Smooth muscle cell of the umbilical artery (primary cell): ENCODE data around the gene PTOV1. TPM values are rescaled to one million over a fixed set of nuclear protein-coding genes. Genes with fewer than 3 reads are reported as not detected.

Source experiments
- total RNA-seq: library from RNA; depleted of rRNA; stranded (reverse); fragments of >200 nt; gene quantifications from 2 replicates; pipeline ENCODE4 v1.2.3, GENCODE V29; 2014

Gene PTOV1
- total RNA-seq: 58.5 and 74.6 TPM in 2 replicates

DNA sequence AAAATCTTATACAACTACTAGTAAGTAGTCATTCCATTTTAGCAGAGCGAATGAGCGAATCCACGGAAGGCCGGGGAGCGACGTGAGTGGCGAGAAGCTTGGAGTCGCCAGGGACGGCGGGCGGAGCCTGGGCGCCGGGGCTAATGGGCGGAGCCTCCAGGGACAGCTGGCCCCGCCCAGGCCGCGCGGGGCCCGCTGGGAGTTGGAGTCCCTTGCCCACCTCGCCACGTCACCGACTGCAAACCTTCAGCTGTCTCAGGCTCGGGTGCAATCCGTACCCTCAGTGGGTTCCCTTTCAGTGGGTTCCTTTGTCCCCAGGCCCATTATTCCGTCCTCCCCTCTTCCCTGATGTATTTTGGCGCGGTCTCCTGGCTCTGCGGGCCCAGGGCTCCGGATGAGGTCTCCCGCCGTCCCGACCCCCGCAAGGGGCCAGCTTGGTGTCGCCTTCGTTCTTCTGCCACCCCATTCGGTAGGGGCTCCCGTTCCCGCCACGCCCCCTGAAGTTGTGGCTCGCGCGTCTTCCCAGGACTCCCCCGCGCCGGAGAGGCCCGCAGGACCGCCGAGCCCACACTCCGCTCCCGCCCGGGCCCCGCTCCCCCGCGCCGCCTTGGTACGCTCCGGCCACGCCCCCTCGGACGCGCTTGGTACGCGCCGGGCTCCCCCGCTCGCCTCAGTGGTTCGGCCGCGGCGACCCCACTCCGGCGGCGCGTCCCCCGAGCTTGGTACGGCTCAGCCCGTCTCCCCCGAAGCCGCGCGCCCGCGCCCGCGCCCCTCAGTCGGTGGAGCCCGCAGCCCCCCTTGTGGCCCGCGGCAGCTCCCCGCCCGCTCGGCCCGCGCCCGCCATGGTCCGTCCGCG is at the start of gene PTOV1:
Gene PTOV1, plus strand, starts transcription at position 673 of the 856 bp plus-strand sequence.

DNA sequence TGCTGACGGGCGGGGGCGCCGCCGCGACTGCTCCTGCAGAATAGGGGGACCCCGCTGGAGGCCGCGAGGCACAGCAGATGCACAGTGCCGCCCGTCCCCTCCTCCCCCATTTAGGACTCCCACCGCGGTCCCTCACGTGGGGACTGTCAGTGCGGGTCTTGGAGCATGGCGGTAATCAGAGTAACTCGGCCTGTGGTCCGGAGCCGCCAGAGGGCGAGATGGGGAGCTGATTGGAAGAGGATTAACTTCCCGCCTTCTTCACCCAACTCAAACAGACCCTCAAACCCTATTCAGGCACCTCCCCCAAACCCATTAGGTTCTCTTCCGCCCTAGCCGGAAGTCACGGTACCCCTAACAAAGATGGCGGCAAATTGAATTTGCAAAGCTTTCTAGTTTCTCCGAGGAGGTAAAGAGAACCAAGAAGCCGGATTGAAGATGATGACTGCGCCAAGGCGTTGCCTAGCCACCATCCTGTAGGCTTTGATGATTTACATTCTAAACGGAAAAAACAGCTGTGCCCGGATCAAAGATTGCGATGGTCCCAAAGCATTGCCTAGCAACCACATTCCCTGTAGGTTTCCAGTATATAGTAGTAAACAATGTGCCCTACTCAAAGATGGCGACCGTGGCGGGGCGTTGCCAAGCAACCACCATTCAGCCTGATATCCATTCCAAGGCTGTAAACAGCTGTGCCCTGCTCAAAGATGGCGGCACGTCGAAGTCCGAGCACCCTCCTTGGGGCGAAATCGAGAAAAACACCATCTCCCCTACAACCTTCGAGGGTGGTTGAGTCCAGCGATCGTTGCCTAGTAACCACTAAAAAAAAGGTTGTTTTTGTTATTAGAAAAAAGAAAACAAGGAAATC is 37.7 kb upstream of the PTOV1 start, which contains the start of gene FUZ:
Gene FUZ, minus strand, starts transcription at position 296 of the 865 bp plus-strand sequence. Its CDS starts 186 bp downstream, at position 110.

DNA sequence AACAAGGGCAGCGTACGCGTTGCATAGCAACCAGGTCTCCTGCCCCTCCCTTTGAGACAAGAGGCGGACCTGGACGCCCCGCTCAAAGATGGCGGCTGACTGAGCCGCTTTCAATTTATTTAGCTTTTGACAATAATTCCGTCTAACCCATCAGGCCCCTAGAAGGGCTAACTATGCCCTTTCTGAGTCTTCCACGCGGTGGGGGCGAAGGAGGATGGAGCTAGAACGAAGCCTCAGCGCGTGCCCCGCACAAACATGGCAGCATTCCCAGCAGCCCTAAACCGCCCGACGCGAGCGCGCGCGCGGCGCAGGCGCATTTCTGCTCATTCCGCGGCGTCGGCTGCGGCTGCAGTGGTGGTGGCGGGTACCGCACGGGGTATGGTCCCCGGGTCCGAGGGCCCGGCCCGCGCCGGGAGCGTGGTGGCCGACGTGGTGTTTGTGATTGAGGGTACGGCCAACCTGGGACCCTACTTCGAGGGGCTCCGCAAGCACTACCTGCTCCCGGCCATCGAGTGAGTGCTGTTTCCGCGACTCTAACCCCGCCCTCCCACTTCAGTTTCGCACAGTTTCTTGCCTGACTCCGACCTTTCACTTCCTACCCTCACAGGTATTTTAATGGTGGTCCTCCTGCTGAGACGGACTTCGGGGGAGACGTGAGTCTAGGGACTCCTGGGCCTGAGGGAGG is 32.9 kb upstream of the PTOV1 start, which contains the start of gene MED25:
Gene MED25, plus strand, starts transcription at position 326 of the 685 bp plus-strand sequence. Its CDS starts 53 bp downstream, at position 379.

DNA sequence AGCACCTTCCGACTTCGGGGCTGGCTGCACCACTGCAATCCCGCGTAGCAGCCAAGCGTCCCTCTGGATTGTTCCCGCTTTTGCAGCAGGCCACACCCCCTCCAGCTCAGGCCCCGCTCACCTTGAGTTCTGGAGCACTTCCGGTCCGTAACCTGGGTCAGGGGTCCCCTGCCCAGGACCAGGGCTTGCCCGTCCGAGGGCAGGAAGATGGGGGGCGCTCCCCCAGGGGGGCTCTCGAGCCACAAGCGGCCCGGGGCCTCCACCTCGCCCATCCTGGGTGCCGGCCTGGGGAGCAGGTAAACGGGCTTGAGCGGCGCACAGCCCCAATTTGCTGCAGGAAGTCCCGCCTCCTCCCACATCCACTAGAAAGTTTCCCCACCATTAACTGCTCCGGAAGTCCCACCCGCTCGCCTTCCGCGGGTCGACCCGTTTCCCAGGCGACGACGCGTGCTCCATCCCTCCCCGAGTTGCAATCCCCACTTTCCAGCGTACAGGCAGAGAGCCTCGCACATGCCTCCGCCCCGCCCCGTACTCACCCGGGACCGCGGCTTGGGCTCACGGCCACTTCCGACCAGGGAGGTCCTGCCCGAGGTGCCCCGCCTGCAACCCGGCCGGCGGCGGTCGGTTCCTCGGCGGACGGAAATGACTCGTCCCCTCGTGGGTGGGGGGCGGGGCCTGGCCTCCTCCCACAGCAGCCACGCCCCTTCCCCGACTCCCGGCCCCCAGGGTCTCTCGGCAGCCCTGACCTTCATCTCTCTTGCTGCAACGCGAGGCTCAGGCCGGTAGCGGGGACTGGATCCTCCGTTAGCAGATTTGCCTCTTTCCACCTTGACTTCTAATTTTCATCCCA is 16.2 kb downstream of the PTOV1 start, which contains the start of gene PNKP:
Gene PNKP, minus strand, starts transcription at position 644 of the 850 bp plus-strand sequence. Its CDS starts 372 bp downstream, at position 272.

DNA sequence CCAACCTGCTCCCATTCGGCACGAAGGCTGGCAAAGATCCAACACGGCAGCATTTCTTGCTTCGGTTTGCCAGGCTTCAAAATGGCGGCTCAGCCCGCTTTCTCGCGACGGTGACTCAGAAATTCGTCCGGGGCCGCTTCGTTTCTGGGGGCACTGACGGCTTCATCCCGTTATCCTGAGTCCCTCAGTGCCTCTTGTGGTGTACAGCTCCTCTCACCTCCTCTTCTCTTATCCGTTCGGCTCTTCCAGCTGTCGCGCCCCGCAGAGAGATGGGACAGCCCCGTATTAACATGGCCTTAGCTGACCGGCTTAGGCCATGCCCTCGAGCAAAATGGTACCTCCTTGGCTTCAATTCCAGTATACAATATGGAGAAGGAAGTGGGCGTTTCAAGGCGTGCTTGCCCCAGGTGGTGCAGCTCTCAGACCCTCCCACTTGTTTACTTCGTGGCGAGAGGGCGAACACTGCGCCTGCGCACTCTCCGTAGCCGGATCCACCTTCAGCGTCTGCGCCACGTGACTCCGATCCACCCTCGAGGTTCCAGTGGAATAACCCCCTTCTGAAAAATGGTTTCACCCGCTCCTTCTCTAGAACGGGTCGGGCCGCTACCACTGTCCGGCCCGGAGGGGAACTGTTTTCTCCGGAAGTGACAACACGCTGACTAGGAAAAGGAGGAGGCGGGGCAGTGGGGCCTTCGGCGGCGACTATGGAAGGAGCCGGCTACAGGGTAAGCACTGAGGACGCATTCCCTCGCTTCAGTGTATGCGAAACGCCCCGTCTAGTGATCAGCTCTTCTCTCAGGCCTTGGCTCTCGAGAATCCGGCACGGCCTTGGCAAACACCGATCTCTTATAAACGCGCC is 26.3 kb downstream of the PTOV1 start, which contains the start of the genes AKT1S1 and TBC1D17:
Gene AKT1S1, minus strand, starts transcription at position 336 of the 859 bp plus-strand sequence. CDS start 4,060 bp downstream, outside the sequence.
Gene TBC1D17, plus strand, starts transcription at position 683 of the 859 bp plus-strand sequence. Its CDS starts 22 bp downstream, at position 705.

DNA sequence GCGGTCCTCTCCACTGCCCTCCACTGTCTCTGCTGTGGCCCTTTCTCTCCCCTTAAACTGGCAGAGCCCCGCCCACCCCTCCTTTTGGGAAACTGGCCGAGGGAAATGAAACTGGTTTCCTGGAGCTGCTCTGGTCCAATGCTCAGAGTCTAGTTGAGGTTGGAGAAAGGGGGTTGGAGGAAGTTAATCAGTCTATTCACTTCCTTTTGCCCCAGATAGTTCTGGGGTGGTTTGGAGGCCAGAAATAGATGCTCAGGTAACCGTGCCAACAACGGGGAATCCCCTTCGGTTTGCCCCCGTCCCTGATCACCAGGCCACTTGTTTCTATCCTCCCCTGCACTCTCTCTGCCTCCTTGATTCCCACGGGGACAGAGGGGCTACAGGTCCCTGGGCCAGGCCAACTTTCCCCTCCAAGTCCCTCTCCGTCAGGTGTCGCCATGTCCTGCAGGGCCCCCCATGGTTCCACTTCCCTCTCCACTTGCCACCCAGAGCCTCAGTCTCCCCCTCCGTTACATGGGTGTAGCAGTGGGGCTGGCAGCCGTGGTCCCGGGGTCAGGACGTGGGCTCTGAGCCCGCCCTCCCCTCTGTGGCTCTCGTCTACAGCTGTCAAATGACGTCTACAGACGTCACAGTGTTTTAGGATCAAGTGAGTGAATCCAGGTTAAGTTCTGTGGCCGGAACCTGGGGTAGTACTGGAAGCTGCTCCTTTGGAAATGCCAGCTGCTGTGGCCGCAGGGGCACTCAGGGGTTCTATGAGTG is 46.1 kb downstream of the PTOV1 start, which contains the start of gene IL4I1:
Gene IL4I1, minus strand, starts transcription at position 25 of the 759 bp plus-strand sequence. CDS start 727 bp downstream, outside the sequence.

Other genes with a start within 250 kb of the PTOV1 start
- gene RRAS, start 211.0 kb upstream of the PTOV1 start, total RNA-seq: 45.1 and 75.3 TPM in 2 replicates
- 18.4 and 40.9 TPM in 2 replicates for gene SCAF1, start 208.9 kb upstream of the PTOV1 start, total RNA-seq
- gene IRF3, start 185.3 kb upstream of the PTOV1 start, total RNA-seq: 33.0 and 64.1 TPM in 2 replicates
- gene BCL2L12, start 185.2 kb upstream of the PTOV1 start, total RNA-seq: 1.5 and 2.4 TPM in 2 replicates
- 303 and 388 TPM in 2 replicates for gene PRMT1, start 173.9 kb upstream of the PTOV1 start, total RNA-seq
- gene ADM5, start 161.6 kb upstream of the PTOV1 start, total RNA-seq: 0.51 and 0.59 TPM in 2 replicates
- gene CPT1C, start 160.0 kb upstream of the PTOV1 start, total RNA-seq: 18.4 and 18.7 TPM in 2 replicates
- gene TSKS, start 87.9 kb upstream of the PTOV1 start, total RNA-seq: 0.28 TPM in 1 of 2 replicates, not detected in the other
- gene AP2A1, start 84.2 kb upstream of the PTOV1 start, total RNA-seq: 63.0 and 125 TPM in 2 replicates
- gene FUZ, start 37.9 kb upstream of the PTOV1 start, total RNA-seq: 10.4 and 16.1 TPM in 2 replicates
- 28.9 and 32.4 TPM in 2 replicates for gene MED25, start 32.9 kb upstream of the PTOV1 start, total RNA-seq
- gene PNKP, start 16.4 kb downstream of the PTOV1 start, total RNA-seq: 40.2 and 40.4 TPM in 2 replicates
- 9.8 and 13.5 TPM in 2 replicates for gene AKT1S1, start 26.2 kb downstream of the PTOV1 start, total RNA-seq
- gene TBC1D17, start 26.5 kb downstream of the PTOV1 start, total RNA-seq: 10.1 and 16.1 TPM in 2 replicates
- 2.1 TPM in 2 replicates for gene IL4I1, start 45.7 kb downstream of the PTOV1 start, total RNA-seq
- 4.5 and 4.8 TPM in 2 replicates for gene ATF5, start 78.0 kb downstream of the PTOV1 start, total RNA-seq
- gene NUP62, start 78.3 kb downstream of the PTOV1 start, total RNA-seq: 19.6 and 36.5 TPM in 2 replicates
- not detected in 2 replicates for gene SIGLEC11, start 110.0 kb downstream of the PTOV1 start, total RNA-seq
- gene VRK3, start 174.2 kb downstream of the PTOV1 start, total RNA-seq: 21.4 and 22.9 TPM in 2 replicates
- gene ZNF473, start 174.8 kb downstream of the PTOV1 start, total RNA-seq: 5.8 and 6.5 TPM in 2 replicates